H1 (cell line): Measurements from ENCODE around the gene ZNF785. TPM values are rescaled to one million over a fixed set of nuclear protein-coding genes. Genes with fewer than 3 reads are reported as not detected.

Experiments used
- CTCF ChIA-PET: fragments of 300-600 bp; sonication (Branson Sonifier 250); formaldehyde crosslinking; loops from one replicate; lab custom pipeline; 2021; ENCODE audit not compliant: partially characterized antibody; lab: Charles Lee
- POLR2A ChIA-PET: fragments of 300-600 bp; sonication (Branson Sonifier 250); formaldehyde crosslinking; loops from one replicate; lab custom pipeline; 2021; ENCODE audit warnings: inconsistent platforms; ENCODE audit not compliant: partially characterized antibody; lab: Charles Lee
- DNase-seq, 2 experiments: peaks; one replicate each; pipeline versions ENCODE4 v3.0.0 to v3.0.0-alpha.2; 2010 to 2022; ENCODE audit warnings: low spot score in 2 of 2, low read depth in 1 of 2, mixed read lengths in 1 of 2
- FAIRE-seq: peaks from 2 replicates; lab custom pipeline; 2011; peaks lifted over from hg19 to GRCh38; lab: Jason Lieb, UNC
- H2AFZ ChIP-seq: 2 replicates; pipeline ENCODE4 v1.8.1; 2012; ENCODE audit warnings: low read length, inconsistent platforms
- H2AK5ac ChIP-seq: 2 replicates; pipeline ENCODE4 v1.6.1; 2013; ENCODE audit warnings: low read depth, low read length
- H2BK120ac ChIP-seq: replicated peaks from 2 replicates; pipeline ENCODE3; 2013; ENCODE audit warnings: low read depth, low read length, inconsistent platforms
- H2BK12ac ChIP-seq: 2 replicates; pipeline ENCODE4 v1.6.1; 2013; ENCODE audit warnings: low read depth, low read length
- H2BK15ac ChIP-seq: 2 replicates; pipeline ENCODE4 v1.6.1; 2013; ENCODE audit warnings: low read length
- H2BK20ac ChIP-seq: 2 replicates; pipeline ENCODE4 v1.6.1; 2013; ENCODE audit warnings: low read length
- H2BK5ac ChIP-seq: 2 replicates; pipeline ENCODE4 v1.6.1; 2013; ENCODE audit warnings: low read depth, low read length
- H3K14ac ChIP-seq: 2 replicates; pipeline ENCODE4 v1.6.1; 2013; ENCODE audit warnings: inconsistent platforms; ENCODE audit not compliant: insufficient read length
- H3K18ac ChIP-seq: 2 replicates; pipeline ENCODE4 v1.6.1; 2013; ENCODE audit warnings: low read length; ENCODE audit errors: extremely low read depth
- H3K23ac ChIP-seq: 2 replicates; pipeline ENCODE4 v1.6.1; 2013; ENCODE audit warnings: inconsistent platforms; ENCODE audit not compliant: insufficient read length
- H3K23me2 ChIP-seq: 2 replicates; pipeline ENCODE4 v1.6.1; 2013; ENCODE audit warnings: low read depth, low read length
- H3K27ac ChIP-seq: 2 replicates; pipeline ENCODE4 v1.6.1; 2011; ENCODE audit warnings: low read depth, low read length, inconsistent platforms
- H3K27me3 ChIP-seq, 4 experiments: replicated peaks in 1 of 4; 1 replicate in 1 of 4; 2 replicates in 3 of 4; pipeline versions ENCODE4 v1.6.1 to v1.8.1; 2011 to 2013; ENCODE audit warnings: low read length in 3 of 4, mild to moderate bottlenecking in 3 of 4, inconsistent platforms in 2 of 4, mixed read lengths in 2 of 4, moderate library complexity in 1 of 4; ENCODE audit not compliant: control insufficient read depth in 3 of 4, insufficient read depth in 3 of 4; ENCODE audit errors: extremely low read depth in 1 of 4
- H3K36me3 ChIP-seq, 4 experiments: 2 replicates each; pipeline versions ENCODE4 v1.6.1 to v1.8.1; 2011 to 2013; ENCODE audit warnings: mild to moderate bottlenecking in 4 of 4, low read length in 3 of 4, moderate library complexity in 2 of 4, control low read depth in 1 of 4, inconsistent platforms in 1 of 4; ENCODE audit not compliant: insufficient read depth in 4 of 4, control insufficient read depth in 2 of 4
- H3K4ac ChIP-seq: replicated peaks from 2 replicates; pipeline ENCODE3; 2013; ENCODE audit warnings: low read length, low read depth, mixed read lengths, inconsistent platforms; ENCODE audit not compliant: insufficient read length
- H3K4me1 ChIP-seq, 4 experiments: replicated peaks in 1 of 4; 1 replicate in 1 of 4; 2 replicates in 3 of 4; pipeline versions ENCODE4 v1.6.1 to v1.8.1; 2011 to 2013; ENCODE audit warnings: low read length in 3 of 4, inconsistent platforms in 2 of 4, mixed read lengths in 1 of 4; ENCODE audit not compliant: insufficient read depth in 4 of 4, control insufficient read depth in 3 of 4
- H3K4me2 ChIP-seq, 2 experiments: 2 replicates each; pipeline versions ENCODE4 v1.6.1 to v1.8.1; 2011 to 2013; ENCODE audit warnings: low read depth in 2 of 2, low read length in 2 of 2, control low read depth in 1 of 2, inconsistent platforms in 1 of 2, mild to moderate bottlenecking in 1 of 2; ENCODE audit not compliant: insufficient read depth in 1 of 2
- H3K4me3 ChIP-seq, 4 experiments: fragments of 200-600, 300-600 bp in 1 of 4; sonication (generic), shearing (Covaris generic), sonication (Bioruptor Twin) in 1 of 4; 2 replicates each; pipeline versions ENCODE4 v1.5.1 to v1.8.1; 2011 to 2016; ENCODE audit warnings: low read length in 4 of 4, low read depth in 3 of 4, control low read depth in 2 of 4, inconsistent platforms in 2 of 4, mild to moderate bottlenecking in 2 of 4, mixed read lengths in 1 of 4, moderate library complexity in 1 of 4; ENCODE audit not compliant: insufficient read depth in 2 of 4; ENCODE audit errors: extremely low read depth in 1 of 4
- H3K56ac ChIP-seq: replicated peaks from 2 replicates; pipeline ENCODE3; 2013; ENCODE audit warnings: low read depth, mild to moderate bottlenecking, mixed read lengths, low read length, inconsistent platforms; ENCODE audit not compliant: insufficient read length
- H3K79me1 ChIP-seq: 2 replicates; pipeline ENCODE4 v1.6.1; 2013; ENCODE audit warnings: low read depth, low read length, control low read depth
- H3K79me2 ChIP-seq, 2 experiments: 2 replicates each; pipeline versions ENCODE4 v1.6.1 to v1.8.1; 2012 to 2013; ENCODE audit warnings: low read length in 2 of 2, mild to moderate bottlenecking in 2 of 2, inconsistent platforms in 1 of 2; ENCODE audit not compliant: insufficient read depth in 2 of 2, control insufficient read depth in 1 of 2
- H3K9ac ChIP-seq, 4 experiments: replicated peaks in 1 of 4; 1 replicate in 1 of 4; 2 replicates in 3 of 4; pipeline versions ENCODE4 v1.6.1 to v1.8.1; 2011 to 2013; ENCODE audit warnings: low read depth in 3 of 4, low read length in 3 of 4, control low read depth in 2 of 4, mild to moderate bottlenecking in 2 of 4, moderate library complexity in 2 of 4, inconsistent platforms in 1 of 4; ENCODE audit errors: extremely low read depth in 1 of 4
- H3K9me3 ChIP-seq, 2 experiments: 2 replicates each; pipeline versions ENCODE4 v1.6.1 to v1.8.1; 2012 to 2013; ENCODE audit warnings: mild to moderate bottlenecking in 2 of 2, moderate library complexity in 2 of 2, control low read depth in 1 of 2, inconsistent platforms in 1 of 2, low read depth in 1 of 2, low read length in 1 of 2, mixed read lengths in 1 of 2; ENCODE audit not compliant: insufficient read depth in 2 of 2
- H4K20me1 ChIP-seq, 2 experiments: replicated peaks in 1 of 2; 2 replicates each; pipeline versions ENCODE3 to v1.8.1; 2011 to 2013; ENCODE audit warnings: inconsistent platforms in 2 of 2, low read length in 2 of 2, mild to moderate bottlenecking in 1 of 2; ENCODE audit not compliant: insufficient read depth in 2 of 2, control insufficient read depth in 1 of 2
- H4K5ac ChIP-seq: 2 replicates; pipeline ENCODE4 v1.6.1; 2013; ENCODE audit warnings: low read length, low read depth, mixed read lengths, inconsistent platforms; ENCODE audit not compliant: insufficient read length
- H4K8ac ChIP-seq: 2 replicates; pipeline ENCODE4 v1.8.0; 2013; ENCODE audit warnings: mild to moderate bottlenecking, moderate library complexity, low read length, inconsistent platforms; ENCODE audit not compliant: insufficient read depth; ENCODE audit errors: extremely low read depth
- H4K91ac ChIP-seq: replicated peaks from 2 replicates; pipeline ENCODE3; 2013; ENCODE audit warnings: low read length, mixed read lengths, inconsistent platforms; ENCODE audit not compliant: insufficient read length
- CBX8 ChIP-seq: fragments of 300-800, 300-1000 bp; sonication (generic); IDR thresholded peaks from 2 replicates; pipeline ENCODE4 v1.7.1; 2016; ENCODE audit warnings: low read depth, low read length, borderline replicate concordance
- HDAC2 ChIP-seq, 2 experiments: fragments of 300-600 bp in 1 of 2; sonication (generic) in 1 of 2; IDR thresholded peaks; 2 replicates each; pipeline ENCODE4 v1.6.1; 2011 to 2012; ENCODE audit warnings: low read depth in 2 of 2, low read length in 2 of 2, mild to moderate bottlenecking in 2 of 2, moderate library complexity in 2 of 2, borderline replicate concordance in 1 of 2, inconsistent platforms in 1 of 2
- KDM4A ChIP-seq: IDR thresholded peaks from one replicate; pipeline ENCODE4 v1.7.1; 2012; ENCODE audit warnings: low read depth, mild to moderate bottlenecking, moderate library complexity, low read length, inconsistent platforms; ENCODE audit not compliant: severe bottlenecking
- NANOG ChIP-seq: IDR thresholded peaks from 2 replicates; pipeline ENCODE4 v1.6.1; 2011; ENCODE audit warnings: low read length, low read depth, mild to moderate bottlenecking, inconsistent platforms; ENCODE audit not compliant: insufficient read depth, poor library complexity, severe bottlenecking
- POU5F1 ChIP-seq: IDR thresholded peaks from 2 replicates; pipeline ENCODE4 v1.6.1; 2011; ENCODE audit warnings: low read depth, mild to moderate bottlenecking, low read length, moderate library complexity
- TBP ChIP-seq: IDR thresholded peaks from 2 replicates; pipeline ENCODE4 v1.6.1; 2011; ENCODE audit warnings: low read depth, low read length, improper control_type of control experiment
- TEAD4 ChIP-seq: IDR thresholded peaks from 2 replicates; pipeline ENCODE4 v1.6.1; 2012; ENCODE audit warnings: low read depth, low read length, inconsistent platforms, mixed read lengths
- WGBS, 2 experiments: shearing (Covaris generic) in 1 of 2; methylation state at CpG; one replicate each; pipeline versions ENCODE4 v1.1.6 to v1.1.7; 2013 to 2015; ENCODE audit warnings: low lambda C conversion rate in 2 of 2, mixed read lengths in 2 of 2, inconsistent platforms in 1 of 2, low coverage in 1 of 2, missing lambda C conversion rate in 1 of 2; ENCODE audit not compliant: insufficient replicate concordance in 2 of 2, insufficient coverage in 1 of 2, insufficient read length in 1 of 2; ENCODE audit errors: extremely low coverage in 1 of 2, missing lambda C conversion rate in 1 of 2; 5-methylcytosine and 5-hydroxymethylcytosine counted together
- polyA plus RNA-seq, 7 experiments: library from polyadenylated mRNA; depleted of rRNA in 3 of 7; stranded (reverse) in 5 of 7; unstranded in 2 of 7; fragments of >200 nt in 5 of 7; fragments of 200-250 nt in 2 of 7; gene quantifications; 1 replicate in 5 of 7; 2 replicates in 1 of 7; 4 replicates in 1 of 7; pipeline versions ENCODE4 v1.2.1 to v1.2.3, GENCODE V29; 2011 to 2013; ENCODE audit warnings: missing spikeins in 2 of 7, mixed read lengths in 2 of 7
- total RNA-seq: library from RNA; stranded (reverse); fragmentation: NEBNext Ultra II Directional; extraction: Animal tissue kit (Norgen Biotek cat#: 25700); gene quantifications from 2 replicates; pipeline ENCODE4 v1.2.1, GENCODE V29; 2021
- TF ChIP-seq, protein P1 (sequence below), 3 experiments: IDR thresholded peaks; 1 replicate in 2 of 3; 2 replicates in 1 of 3; pipeline versions ENCODE4 v1.5.1 to v1.6.1; 2011; ENCODE audit warnings: low read length in 3 of 3, mild to moderate bottlenecking in 3 of 3, inconsistent platforms in 2 of 3, low read depth in 1 of 3, moderate library complexity in 1 of 3; ENCODE audit not compliant: insufficient read depth in 1 of 3; ENCODE audit errors: control extremely low read depth in 1 of 3

The ZNF785 gene
- total and polyA plus RNA-seq, 2 of the 8 experiments (the other 6 are each of a cell fraction or from before 2014, with no cell fraction given), result 8.6 to 12.9 TPM

DNA sequence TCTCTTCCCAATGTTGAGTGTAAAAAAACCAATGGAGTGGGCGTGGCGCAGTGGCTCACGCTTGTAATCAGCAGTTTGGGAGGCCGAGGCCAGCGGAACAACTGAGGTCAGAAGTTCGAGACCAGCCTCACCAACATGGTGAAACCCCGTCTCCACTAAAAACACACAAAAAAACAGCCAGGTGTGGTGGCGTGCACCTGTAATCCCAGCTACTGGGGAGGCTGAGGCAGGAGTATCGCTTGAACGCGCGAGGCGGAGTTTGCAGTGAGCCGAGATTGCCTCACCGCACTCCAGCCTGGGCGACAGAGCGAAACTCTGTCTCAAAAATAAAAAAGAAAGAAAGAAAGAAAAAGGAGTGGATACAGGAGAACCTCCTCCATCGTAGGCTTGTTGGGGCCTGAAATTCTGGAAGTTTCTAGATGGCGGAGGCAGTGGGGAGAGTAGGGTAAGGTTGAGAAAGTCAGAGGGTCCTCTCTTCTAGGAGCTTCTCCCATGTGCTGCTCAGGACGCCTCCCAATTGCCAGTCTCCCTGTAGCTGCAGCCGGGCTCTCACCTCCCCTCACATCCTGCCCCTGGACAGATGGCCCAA lies 26.6 kb downstream of the ZNF785 start:
- H2BK5ac ChIP-seq, result peak overlapping the region; percentile 55; the same call in 1 of the 2 replicates
- CTCF ChIA-PET, result interaction anchor here (0.8 to 3.1 kb wide), 11 partner anchors 13 to 129 kb away, joined by 3 to 23 read pairs (median 4); partner anchors contain the start of genes DCTPP1, ZNF688, ZNF747 and ZNF785
- peaks cover 7% of the 10 kb centered on the region; the same call in 1 of the 2 replicates for H3K23me2 ChIP-seq
- peak overlapping the region; percentile 12; the same call in 1 of the 2 replicates for H2AFZ ChIP-seq
- no peak overlapping the region for H2BK120ac ChIP-seq
- no peak for DNase-seq
- POLR2A ChIA-PET, result interaction anchor here (0.8 to 8.4 kb wide), 17 partner anchors 9 to 141 kb away, joined by 3 to 121 read pairs (median 7); partner anchors contain the start of genes PRR14, ZNF688, ZNF689 and ZNF747
- peak overlapping the region; percentile 7; the same call in 1 of the 2 replicates for H2BK15ac ChIP-seq
- no peak for FAIRE-seq
- H3K36me3 ChIP-seq, result peaks cover 3 to 8% (median 5%) of the 10 kb centered on the region in 4 experiments; a peak in 4 of 8 replicates
- H3K4me3 ChIP-seq, result peak overlapping the region in 2 of 4 experiments; percentile 14 to 78; a peak in 3 of 8 replicates
- peak overlapping the region; percentile 67 for H3K18ac ChIP-seq
- H4K8ac ChIP-seq, result peak overlapping the region; percentile 63; the same call in 1 of the 2 replicates
- H3K4me2 ChIP-seq, result peak overlapping the region; percentile 44 to 48
- 85% methylated on average over 21 of the region's 21 CpGs; no CpG with 5 or more reads in 1 of the 2 experiments for WGBS, 2 experiments
- H3K79me2 ChIP-seq, result no peaks in the 10 kb centered on the region
- no peak overlapping the region for H4K91ac ChIP-seq
- peak overlapping the region in 3 of 4 experiments; percentile 25 to 46 (median 42); a peak in 5 of 7 replicates for H3K9ac ChIP-seq
- peaks cover 0 to 3% (median 1%) of the 10 kb centered on the region in 4 experiments; a peak in 1 of 7 replicates for H3K27me3 ChIP-seq
- H2BK20ac ChIP-seq, result no peak overlapping the region
- peaks cover 0 to 4% of the 10 kb centered on the region in 2 experiments for H4K20me1 ChIP-seq
- H3K4ac ChIP-seq, result peak overlapping the region; percentile 22
- H3K14ac ChIP-seq, result no peak overlapping the region
- no peak overlapping the region for H3K23ac ChIP-seq
- peak overlapping the region; percentile 28 for H2BK12ac ChIP-seq
- H3K56ac ChIP-seq, result no peak overlapping the region
- H3K9me3 ChIP-seq, result no peaks in the 10 kb centered on the region
- peaks cover 0 to 5% (median 2%) of the 10 kb centered on the region in 4 experiments; a peak in 2 of 7 replicates for H3K4me1 ChIP-seq
- peak overlapping the region; percentile 90 for H4K5ac ChIP-seq
- H3K27ac ChIP-seq, result peak overlapping the region; percentile 47; the same call in 1 of the 2 replicates
- no peaks in the 10 kb centered on the region for H3K79me1 ChIP-seq
- H2AK5ac ChIP-seq, result no peak overlapping the region
- TF ChIP-seq KDM4A (no peak), CBX8 (no peak), TBP (no peak), TEAD4 (no peak), POU5F1 (no peak), HDAC2 (IDR thresholded peaks at IDR 0.05; ENCODE audit: borderline replicate concordance in 1 of 2, low read depth in 2 of 2, low read length in 2 of 2) (no peak), NANOG (no peak)
- TF ChIP-seq, protein P1, sequence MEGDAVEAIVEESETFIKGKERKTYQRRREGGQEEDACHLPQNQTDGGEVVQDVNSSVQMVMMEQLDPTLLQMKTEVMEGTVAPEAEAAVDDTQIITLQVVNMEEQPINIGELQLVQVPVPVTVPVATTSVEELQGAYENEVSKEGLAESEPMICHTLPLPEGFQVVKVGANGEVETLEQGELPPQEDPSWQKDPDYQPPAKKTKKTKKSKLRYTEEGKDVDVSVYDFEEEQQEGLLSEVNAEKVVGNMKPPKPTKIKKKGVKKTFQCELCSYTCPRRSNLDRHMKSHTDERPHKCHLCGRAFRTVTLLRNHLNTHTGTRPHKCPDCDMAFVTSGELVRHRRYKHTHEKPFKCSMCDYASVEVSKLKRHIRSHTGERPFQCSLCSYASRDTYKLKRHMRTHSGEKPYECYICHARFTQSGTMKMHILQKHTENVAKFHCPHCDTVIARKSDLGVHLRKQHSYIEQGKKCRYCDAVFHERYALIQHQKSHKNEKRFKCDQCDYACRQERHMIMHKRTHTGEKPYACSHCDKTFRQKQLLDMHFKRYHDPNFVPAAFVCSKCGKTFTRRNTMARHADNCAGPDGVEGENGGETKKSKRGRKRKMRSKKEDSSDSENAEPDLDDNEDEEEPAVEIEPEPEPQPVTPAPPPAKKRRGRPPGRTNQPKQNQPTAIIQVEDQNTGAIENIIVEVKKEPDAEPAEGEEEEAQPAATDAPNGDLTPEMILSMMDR (IDR thresholded peaks at IDR 0.05; ENCODE audit: control extremely low read depth in 1 of 3, insufficient read depth in 1 of 3, low read depth in 1 of 3, low read length in 3 of 3), result no peak
